GM12873 (cell line): Measurements from ENCODE around the gene CTBP1.

Source experiments
- CTCF ChIP-seq: IDR thresholded peaks from 2 replicates; pipeline ENCODE4 v1.5.1; 2012; ENCODE audit warnings: low read depth, mild to moderate bottlenecking, moderate library complexity, low read length, control low read depth; ENCODE audit not compliant: insufficient read depth; ENCODE audit errors: missing control alignments

The CTBP1 gene

GRCh38 chr4:1211371-1211770 is 37.6 kb downstream of the CTBP1 start:
- no peak for TF ChIP-seq CTCF

- no peak for TF ChIP-seq CTCF
These were observed 38.0 kb downstream of the CTBP1 start for GRCh38 chr4:1210971-1211370.

GRCh38 chr4:1210241-1210841 is 38.6 kb downstream of the CTBP1 start:
- no peak for TF ChIP-seq CTCF

GRCh38 chr4:1209821-1210220 is 39.1 kb downstream of the CTBP1 start:
- no peak for TF ChIP-seq CTCF

- no peak for TF ChIP-seq CTCF
These were observed 39.8 kb downstream of the CTBP1 start for GRCh38 chr4:1208970-1209704.

GRCh38 chr4:1208266-1208961 is 40.5 kb downstream of the CTBP1 start:
- TF ChIP-seq CTCF, result no peak

- no peak for TF ChIP-seq CTCF
These were observed 41.2 kb downstream of the CTBP1 start for GRCh38 chr4:1207603-1208265.
